ENCODE results near the gene ABCD2.
"Not testable (repeated sequence)": the region's sequence is repeated elsewhere in the genome, so short reads cannot be mapped to it uniquely, and the experiment has no call there.

The ABCD2 gene

DNA sequence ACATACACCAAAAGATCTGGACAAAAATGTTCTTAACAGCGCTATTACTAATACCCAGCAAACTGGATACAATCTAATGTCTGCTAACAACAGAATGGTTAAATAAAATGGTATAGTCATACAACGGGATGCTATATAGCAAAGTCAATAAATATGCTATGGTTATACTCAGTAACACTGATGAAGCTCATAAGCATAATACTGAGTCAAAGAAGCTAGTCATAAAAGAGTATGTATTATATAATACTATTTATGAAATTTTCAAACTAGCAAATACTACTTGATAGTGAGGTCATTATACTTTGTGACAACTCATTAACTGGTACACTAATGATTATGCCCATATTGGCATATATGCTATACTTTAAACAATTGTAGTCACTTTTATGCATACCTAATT lies 7.4 kb downstream of the ABCD2 start:
- H3K9me3 ChIP-seq (ENCODE audit: control insufficient read depth, insufficient read depth, low read depth, low read length): no peaks in the 10 kb centered on the region
- H3K27ac ChIP-seq (ENCODE audit: low read depth, low read length): no peak overlapping the region
- H3K4me1 ChIP-seq (ENCODE audit: control insufficient read depth, insufficient read depth, low read length): no peaks in the 10 kb centered on the region
- H3K9ac ChIP-seq (ENCODE audit: low read length): no peak overlapping the region
- H3K27me3 ChIP-seq (ENCODE audit: control insufficient read depth, insufficient read depth, low read length): no peaks in the 10 kb centered on the region
- no peaks in the 10 kb centered on the region for H3K36me3 ChIP-seq (ENCODE audit: control insufficient read depth, insufficient read depth, low read length)
- no peak overlapping the region for H3K4me3 ChIP-seq (ENCODE audit: low read depth, low read length)

DNA sequence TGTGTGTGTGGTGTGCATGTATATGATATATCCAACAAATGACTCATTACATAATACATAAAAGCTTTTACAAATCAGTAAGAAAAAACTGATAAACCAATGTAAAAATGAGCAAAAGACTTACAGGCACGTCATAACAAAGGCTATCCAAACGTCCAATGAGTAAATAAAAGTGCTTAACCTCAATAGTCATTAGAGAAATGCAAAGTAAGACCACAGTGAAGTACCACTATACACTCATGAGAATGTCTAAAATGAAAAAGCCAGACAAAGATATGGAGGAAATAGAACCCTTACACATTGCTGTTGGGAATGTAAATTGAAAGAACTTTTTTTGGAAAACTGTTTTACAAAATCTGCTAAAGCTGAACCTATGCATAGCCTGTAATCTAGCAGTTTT lies 7.8 kb downstream of the ABCD2 start:
- no peak overlapping the region for H3K4me3 ChIP-seq (ENCODE audit: low read depth, low read length)
- H3K27me3 ChIP-seq (ENCODE audit: control insufficient read depth, insufficient read depth, low read length): no peaks in the 10 kb centered on the region
- H3K4me1 ChIP-seq (ENCODE audit: control insufficient read depth, insufficient read depth, low read length): no peaks in the 10 kb centered on the region
- H3K27ac ChIP-seq (ENCODE audit: low read depth, low read length): no peak overlapping the region
- no peaks in the 10 kb centered on the region for H3K9me3 ChIP-seq (ENCODE audit: control insufficient read depth, insufficient read depth, low read depth, low read length)
- no peak overlapping the region for H3K9ac ChIP-seq (ENCODE audit: low read length)
- H3K36me3 ChIP-seq (ENCODE audit: control insufficient read depth, insufficient read depth, low read length): no peaks in the 10 kb centered on the region

DNA sequence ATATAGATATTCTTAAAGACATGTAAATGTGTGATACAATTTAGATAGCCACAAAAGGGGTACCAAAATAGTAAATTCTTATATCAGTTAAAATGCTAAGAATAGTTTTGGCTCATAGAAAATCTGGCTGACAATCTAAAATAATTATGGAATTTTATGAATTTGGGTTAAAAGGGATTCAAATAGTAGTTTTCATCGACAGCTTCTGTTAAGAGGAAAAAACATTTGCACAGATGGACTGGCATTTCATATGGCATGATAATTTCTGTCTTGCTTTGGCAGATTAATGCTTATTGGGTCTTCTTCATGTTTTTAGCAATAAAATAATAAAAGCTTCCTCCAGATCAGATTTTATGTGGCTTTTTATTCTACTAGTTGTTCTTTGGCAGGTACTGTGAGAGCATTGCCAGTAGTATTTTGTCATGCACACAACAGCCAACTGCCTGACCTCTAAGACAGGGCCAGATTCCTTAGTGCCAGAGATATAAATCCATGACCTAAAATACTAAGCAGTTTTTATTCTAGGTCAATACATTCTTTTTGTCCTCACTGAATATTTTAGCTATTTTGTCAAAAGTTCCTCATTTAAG lies 9.1 kb downstream of the ABCD2 start:
- Histone ChIP-seq H3K27ac (ENCODE audit: low read depth, low read length) (no peak overlapping the region), H3K36me3 (ENCODE audit: control insufficient read depth, insufficient read depth, low read length) (no peaks in the 10 kb centered on the region), H3K4me3 (ENCODE audit: low read depth, low read length) (no peak overlapping the region), H3K9ac (ENCODE audit: low read length) (no peak overlapping the region), H3K9me3 (ENCODE audit: control insufficient read depth, insufficient read depth, low read depth, low read length) (no peaks in the 10 kb centered on the region), H3K4me1 (ENCODE audit: control insufficient read depth, insufficient read depth, low read length) (no peaks in the 10 kb centered on the region), H3K27me3 (ENCODE audit: control insufficient read depth, insufficient read depth, low read length) (no peaks in the 10 kb centered on the region)

DNA sequence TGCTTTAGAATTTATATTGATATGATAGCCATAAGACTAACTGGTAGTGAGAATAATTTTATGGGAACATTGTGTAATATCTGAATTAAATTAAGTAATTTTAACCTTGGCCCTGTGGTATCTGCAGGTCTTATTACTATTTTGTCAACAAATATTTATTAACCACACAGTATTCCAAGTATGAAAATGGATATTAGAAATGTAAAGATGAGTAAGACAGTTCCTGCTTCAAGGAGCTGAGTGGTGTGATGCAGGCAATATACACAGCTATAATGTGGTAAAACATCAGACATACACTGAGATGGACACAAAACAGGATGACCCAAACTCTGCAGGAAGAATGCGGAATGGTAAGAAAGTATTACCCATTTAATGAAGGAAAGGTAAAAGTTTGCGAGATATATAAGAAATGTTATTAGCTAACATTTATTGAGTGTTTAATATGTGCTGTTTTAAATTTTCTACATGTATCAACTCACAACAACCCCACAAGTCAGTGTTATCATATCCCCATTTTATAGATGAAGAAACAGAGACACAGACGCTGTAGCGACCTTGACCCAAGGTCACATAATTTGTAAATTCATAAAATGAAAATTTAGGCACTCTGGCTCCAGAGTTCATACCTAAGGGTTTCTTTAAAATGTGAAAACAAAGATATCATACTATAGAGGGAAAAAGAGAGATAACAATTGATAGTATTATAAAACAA lies 12.7 kb downstream of the ABCD2 start:
- H3K4me1 ChIP-seq (ENCODE audit: control insufficient read depth, insufficient read depth, low read length): no peaks in the 10 kb centered on the region
- no peak overlapping the region for H3K27ac ChIP-seq (ENCODE audit: low read depth, low read length)
- H3K4me3 ChIP-seq (ENCODE audit: low read depth, low read length): no peak overlapping the region
- H3K36me3 ChIP-seq (ENCODE audit: control insufficient read depth, insufficient read depth, low read length): no peaks in the 10 kb centered on the region
- H3K9ac ChIP-seq (ENCODE audit: low read length): no peak overlapping the region
- H3K9me3 ChIP-seq (ENCODE audit: control insufficient read depth, insufficient read depth, low read depth, low read length): no peaks in the 10 kb centered on the region
- H3K27me3 ChIP-seq (ENCODE audit: control insufficient read depth, insufficient read depth, low read length): no peaks in the 10 kb centered on the region

DNA sequence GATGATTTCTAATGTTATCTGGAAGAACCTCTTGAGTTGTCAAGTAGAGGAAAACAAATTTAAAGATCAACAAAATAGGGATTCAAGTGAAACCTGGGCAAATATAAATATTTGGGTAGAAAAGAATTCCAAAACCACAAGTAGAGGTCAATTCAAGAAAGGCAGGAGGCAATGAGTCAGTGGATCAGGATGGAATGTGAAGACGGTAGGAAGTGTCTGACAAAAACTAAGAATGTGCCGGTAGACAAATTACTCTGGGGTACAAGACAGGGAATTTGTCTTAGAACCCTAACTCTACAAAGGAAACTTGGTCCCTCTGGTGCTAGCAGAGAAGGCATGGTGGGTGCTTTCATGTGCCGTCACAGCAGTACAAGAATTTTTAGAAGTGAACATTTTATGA lies 13.6 kb downstream of the ABCD2 start:
- Histone ChIP-seq H3K4me3 (ENCODE audit: low read depth, low read length) (no peak overlapping the region), H3K9ac (ENCODE audit: low read length) (no peak overlapping the region), H3K27me3 (ENCODE audit: control insufficient read depth, insufficient read depth, low read length) (no peaks in the 10 kb centered on the region), H3K27ac (ENCODE audit: low read depth, low read length) (no peak overlapping the region), H3K9me3 (ENCODE audit: control insufficient read depth, insufficient read depth, low read depth, low read length) (no peaks in the 10 kb centered on the region), H3K36me3 (ENCODE audit: control insufficient read depth, insufficient read depth, low read length) (no peaks in the 10 kb centered on the region), H3K4me1 (ENCODE audit: control insufficient read depth, insufficient read depth, low read length) (no peaks in the 10 kb centered on the region)

DNA sequence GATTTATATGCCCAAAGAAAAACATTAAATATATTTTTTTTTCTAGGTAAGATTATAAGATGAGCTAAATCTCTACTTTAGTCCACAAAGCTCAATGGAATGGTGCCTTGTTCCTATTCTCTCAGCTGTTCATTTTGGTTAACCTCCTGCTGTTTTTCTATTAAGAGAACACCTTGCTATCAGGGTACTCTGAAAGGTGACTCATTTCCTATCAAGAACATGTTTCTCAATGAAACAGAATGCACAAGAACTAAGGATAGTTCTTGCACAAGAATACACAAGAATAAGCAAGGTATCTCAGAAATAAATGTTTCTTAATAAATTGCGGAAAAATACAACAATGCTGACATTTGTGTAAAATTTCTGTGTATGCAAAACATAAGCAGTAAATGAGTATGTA lies 14.1 kb downstream of the ABCD2 start:
- H3K4me1 ChIP-seq (ENCODE audit: control insufficient read depth, insufficient read depth, low read length): no peaks in the 10 kb centered on the region
- H3K4me3 ChIP-seq (ENCODE audit: low read depth, low read length): no peak overlapping the region
- no peak overlapping the region for H3K27ac ChIP-seq (ENCODE audit: low read depth, low read length)

DNA sequence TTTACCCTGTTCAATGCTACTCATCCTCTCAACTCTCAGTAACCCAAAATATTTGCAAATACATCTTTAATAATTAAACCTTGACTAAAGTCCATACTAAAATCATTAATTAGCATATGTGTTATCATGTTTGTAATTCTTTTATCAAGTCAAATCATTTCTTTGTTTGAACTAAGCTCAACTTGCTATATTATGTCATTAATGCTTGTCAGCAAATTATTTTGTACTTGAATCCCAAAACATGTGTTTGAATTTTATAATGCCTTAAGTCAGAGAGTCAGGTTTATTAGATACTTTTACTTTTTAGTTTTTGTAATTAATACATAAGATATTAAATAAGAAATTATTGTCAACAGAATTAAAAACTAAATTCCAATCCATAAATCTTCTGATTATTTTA lies 16.5 kb downstream of the ABCD2 start:
- no peak overlapping the region for H3K27ac ChIP-seq (ENCODE audit: low read depth, low read length)
- H3K4me3 ChIP-seq (ENCODE audit: low read depth, low read length): no peak overlapping the region
- H3K9me3 ChIP-seq (ENCODE audit: control insufficient read depth, insufficient read depth, low read depth, low read length): no peaks in the 10 kb centered on the region
- no peaks in the 10 kb centered on the region for H3K4me1 ChIP-seq (ENCODE audit: control insufficient read depth, insufficient read depth, low read length)
- H3K36me3 ChIP-seq (ENCODE audit: control insufficient read depth, insufficient read depth, low read length): no peaks in the 10 kb centered on the region
- no peak overlapping the region for H3K9ac ChIP-seq (ENCODE audit: low read length)
- no peaks in the 10 kb centered on the region for H3K27me3 ChIP-seq (ENCODE audit: control insufficient read depth, insufficient read depth, low read length)

More for the DNA sequence above, 14.1 kb downstream of the ABCD2 start:
- Histone ChIP-seq H3K36me3 (ENCODE audit: control insufficient read depth, insufficient read depth, low read length) (no peaks in the 10 kb centered on the region), H3K9ac (ENCODE audit: low read length) (no peak overlapping the region), H3K27me3 (ENCODE audit: control insufficient read depth, insufficient read depth, low read length) (no peaks in the 10 kb centered on the region), H3K9me3 (ENCODE audit: control insufficient read depth, insufficient read depth, low read depth, low read length) (no peaks in the 10 kb centered on the region)

DNA sequence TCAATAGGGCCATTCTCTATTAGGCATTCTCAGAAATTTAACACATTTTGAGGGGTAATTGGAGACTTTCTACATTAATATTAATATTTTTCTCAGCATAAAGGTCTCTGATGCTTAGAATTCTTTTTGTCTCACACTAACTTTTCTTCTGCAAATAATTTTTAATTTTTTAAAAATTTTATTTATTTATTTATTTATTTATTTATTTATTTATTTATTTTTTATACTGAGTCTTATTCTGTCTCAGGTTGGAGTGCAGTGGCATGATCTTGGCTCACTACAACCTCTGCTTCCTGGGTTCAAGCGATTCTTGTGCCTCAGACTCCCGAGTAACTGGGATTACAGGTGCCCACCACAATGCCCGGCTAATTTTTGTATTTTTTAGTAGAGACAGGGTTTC lies 17.7 kb downstream of the ABCD2 start:
- not testable (repeated sequence) for H3K9ac ChIP-seq (ENCODE audit: low read length); H3K27me3 ChIP-seq (ENCODE audit: control insufficient read depth, insufficient read depth, low read length); H3K4me3 ChIP-seq (ENCODE audit: low read depth, low read length); H3K4me1 ChIP-seq (ENCODE audit: control insufficient read depth, insufficient read depth, low read length); H3K9me3 ChIP-seq (ENCODE audit: control insufficient read depth, insufficient read depth, low read depth, low read length); H3K27ac ChIP-seq (ENCODE audit: low read depth, low read length); H3K36me3 ChIP-seq (ENCODE audit: control insufficient read depth, insufficient read depth, low read length)

DNA sequence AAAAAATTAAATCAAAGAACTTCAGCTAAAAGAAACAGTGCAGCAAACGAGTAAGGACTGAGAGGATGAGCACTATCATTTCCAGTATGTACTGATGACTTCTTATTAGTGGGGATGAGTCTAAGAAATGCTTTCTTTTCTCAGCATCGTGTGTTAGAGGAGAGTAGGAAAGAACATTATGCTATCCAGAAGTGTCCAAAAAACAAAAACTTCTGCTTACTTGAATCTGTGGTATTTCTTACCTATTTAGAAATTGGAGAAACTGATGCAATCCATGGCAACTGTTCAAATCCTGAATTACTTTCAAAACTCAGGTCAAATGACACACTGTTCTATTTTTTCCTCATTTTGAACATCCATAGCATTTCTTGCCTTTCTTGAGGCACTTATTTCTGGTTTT lies 23.7 kb downstream of the ABCD2 start:
- Histone ChIP-seq H3K27me3 (ENCODE audit: control insufficient read depth, insufficient read depth, low read length) (no peaks in the 10 kb centered on the region), H3K4me1 (ENCODE audit: control insufficient read depth, insufficient read depth, low read length) (no peaks in the 10 kb centered on the region), H3K27ac (ENCODE audit: low read depth, low read length) (no peak overlapping the region), H3K4me3 (ENCODE audit: low read depth, low read length) (no peak overlapping the region), H3K9ac (ENCODE audit: low read length) (no peak overlapping the region), H3K9me3 (ENCODE audit: control insufficient read depth, insufficient read depth, low read depth, low read length) (no peaks in the 10 kb centered on the region), H3K36me3 (ENCODE audit: control insufficient read depth, insufficient read depth, low read length) (no peaks in the 10 kb centered on the region)

DNA sequence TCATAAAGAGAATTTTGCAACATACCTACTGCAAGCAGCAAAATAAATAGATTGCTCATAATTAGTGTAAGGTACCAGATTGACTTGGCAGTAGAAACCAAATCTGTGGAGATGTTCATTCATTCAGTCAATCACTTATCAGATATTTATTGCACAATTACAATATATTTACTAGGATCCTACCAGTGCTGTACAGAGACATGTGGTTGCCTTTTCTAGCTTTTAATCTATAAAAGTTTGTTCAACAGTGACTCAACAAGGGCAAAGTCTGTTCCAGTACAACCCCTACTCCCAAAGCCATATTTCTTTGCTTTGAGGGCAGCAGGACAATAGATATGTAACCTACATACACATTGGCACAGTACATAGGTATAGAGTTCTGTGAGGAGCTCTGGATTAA lies 27.3 kb downstream of the ABCD2 start:
- Histone ChIP-seq H3K36me3 (ENCODE audit: control insufficient read depth, insufficient read depth, low read length) (no peaks in the 10 kb centered on the region), H3K4me1 (ENCODE audit: control insufficient read depth, insufficient read depth, low read length) (no peaks in the 10 kb centered on the region), H3K27ac (ENCODE audit: low read depth, low read length) (no peak overlapping the region), H3K27me3 (ENCODE audit: control insufficient read depth, insufficient read depth, low read length) (no peaks in the 10 kb centered on the region), H3K9ac (ENCODE audit: low read length) (no peak overlapping the region), H3K9me3 (ENCODE audit: control insufficient read depth, insufficient read depth, low read depth, low read length) (no peaks in the 10 kb centered on the region), H3K4me3 (ENCODE audit: low read depth, low read length) (no peak overlapping the region)

DNA sequence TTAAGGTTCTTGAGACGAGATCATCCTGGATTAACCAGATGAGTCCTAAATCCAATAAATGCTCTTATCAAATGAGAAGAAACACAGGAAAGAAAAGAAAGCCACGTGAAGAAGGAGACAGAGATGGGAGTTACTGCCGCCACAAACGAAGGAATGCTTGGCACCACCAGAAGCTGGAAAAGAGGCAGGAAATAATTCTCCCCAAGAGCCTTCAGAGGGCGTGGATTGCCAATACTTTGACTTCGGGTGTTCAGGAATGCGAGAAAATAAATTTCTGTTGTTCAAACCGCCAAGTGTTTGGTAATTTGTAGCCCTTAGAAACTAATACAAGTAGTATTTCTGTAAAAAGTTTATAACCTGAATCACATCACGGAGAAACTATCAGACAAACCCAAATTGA lies 31.3 kb downstream of the ABCD2 start:
- no peak overlapping the region for H3K27ac ChIP-seq (ENCODE audit: low read depth, low read length)
- no peak overlapping the region for H3K9ac ChIP-seq (ENCODE audit: low read length)
- H3K36me3 ChIP-seq (ENCODE audit: control insufficient read depth, insufficient read depth, low read length): no peaks in the 10 kb centered on the region
- no peaks in the 10 kb centered on the region for H3K27me3 ChIP-seq (ENCODE audit: control insufficient read depth, insufficient read depth, low read length)
- no peaks in the 10 kb centered on the region for H3K4me1 ChIP-seq (ENCODE audit: control insufficient read depth, insufficient read depth, low read length)
- H3K9me3 ChIP-seq (ENCODE audit: control insufficient read depth, insufficient read depth, low read depth, low read length): no peaks in the 10 kb centered on the region
- no peak overlapping the region for H3K4me3 ChIP-seq (ENCODE audit: low read depth, low read length)

All from HUES6 (cell line).